ENCODE results near the gene JUP.

The JUP gene

DNA sequence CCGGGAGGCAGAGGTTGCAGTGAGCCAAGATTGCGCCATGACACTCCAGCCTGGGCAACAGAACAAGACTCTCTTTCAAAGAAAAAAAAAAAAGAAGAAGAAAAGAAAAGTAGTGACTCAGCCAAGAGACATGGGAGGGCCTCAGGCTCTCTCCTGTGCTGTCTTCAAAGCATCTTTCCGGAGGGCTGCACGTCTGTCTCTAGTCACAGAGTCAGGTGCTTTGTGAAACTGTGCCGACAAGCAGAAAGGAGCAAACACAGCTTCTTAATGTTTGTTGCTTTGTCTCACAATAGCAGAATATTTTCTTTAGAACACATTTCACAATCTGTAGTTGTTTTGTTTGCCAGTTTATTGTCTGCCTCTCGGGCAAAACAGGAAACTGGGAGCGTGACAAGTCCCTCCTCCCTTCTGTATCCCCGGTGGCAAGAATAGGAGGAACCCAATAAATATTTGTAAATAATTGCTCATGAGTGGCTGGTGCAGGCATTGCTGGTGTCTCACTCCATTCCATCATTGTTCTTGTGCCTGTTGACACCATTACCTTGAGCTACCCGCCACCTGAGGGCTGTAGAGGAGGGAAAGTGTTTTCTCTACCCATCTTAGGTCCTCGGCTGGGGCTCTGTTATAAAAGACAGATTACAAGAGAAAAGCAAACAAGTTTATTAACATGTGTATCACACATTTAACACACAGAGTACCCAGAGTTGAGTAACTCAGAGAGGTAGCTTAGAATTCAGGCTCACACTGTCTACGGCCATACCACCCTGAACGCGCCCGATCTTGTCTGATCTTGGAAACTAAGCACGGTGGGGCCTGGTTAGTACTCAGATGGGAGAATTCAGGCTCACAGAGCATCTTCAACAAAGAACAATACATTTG is 68.9 kb downstream of the JUP start:
- no peak for FAIRE-seq

DNA sequence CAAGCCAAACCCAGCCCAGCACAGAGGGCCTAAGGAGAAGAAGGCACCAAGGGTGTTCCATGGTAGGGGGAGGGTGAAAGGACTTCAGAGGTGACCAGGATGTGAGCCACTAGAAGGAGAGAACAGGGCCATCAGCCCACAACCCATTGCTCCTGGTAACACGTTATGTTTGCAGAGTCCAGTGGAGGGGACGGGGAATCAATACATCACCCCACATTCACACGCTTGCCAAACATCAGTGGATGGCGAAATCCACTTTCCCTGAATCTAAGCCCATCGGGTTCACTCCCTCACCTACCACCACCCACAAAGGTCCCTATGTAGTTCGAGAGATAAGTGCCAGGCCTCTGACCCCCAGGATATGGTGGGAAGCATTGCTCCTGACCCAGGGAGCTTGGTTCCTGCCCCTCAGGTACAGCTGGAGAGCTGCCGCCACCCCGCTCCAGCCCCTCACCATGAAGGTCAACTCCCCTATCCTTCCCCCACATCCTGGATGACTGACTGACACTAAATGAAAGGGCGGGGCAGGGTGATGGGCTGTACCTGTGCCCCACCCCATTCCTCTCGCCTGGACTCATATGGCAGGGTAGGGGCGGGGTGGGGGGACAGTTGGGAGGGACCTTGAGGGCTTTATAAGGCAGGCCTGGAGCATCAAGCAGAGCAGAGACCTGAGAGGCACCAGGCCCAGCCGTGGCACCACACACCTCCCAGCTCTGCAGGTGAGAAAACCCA is 74.7 kb downstream of the JUP start, which contains the start of gene GAST:
Gene GAST (plus strand): TSS at position 663 of the 732 bp plus-strand sequence. CDS start 3,106 bp downstream, outside the sequence.
- no peak for FAIRE-seq

DNA sequence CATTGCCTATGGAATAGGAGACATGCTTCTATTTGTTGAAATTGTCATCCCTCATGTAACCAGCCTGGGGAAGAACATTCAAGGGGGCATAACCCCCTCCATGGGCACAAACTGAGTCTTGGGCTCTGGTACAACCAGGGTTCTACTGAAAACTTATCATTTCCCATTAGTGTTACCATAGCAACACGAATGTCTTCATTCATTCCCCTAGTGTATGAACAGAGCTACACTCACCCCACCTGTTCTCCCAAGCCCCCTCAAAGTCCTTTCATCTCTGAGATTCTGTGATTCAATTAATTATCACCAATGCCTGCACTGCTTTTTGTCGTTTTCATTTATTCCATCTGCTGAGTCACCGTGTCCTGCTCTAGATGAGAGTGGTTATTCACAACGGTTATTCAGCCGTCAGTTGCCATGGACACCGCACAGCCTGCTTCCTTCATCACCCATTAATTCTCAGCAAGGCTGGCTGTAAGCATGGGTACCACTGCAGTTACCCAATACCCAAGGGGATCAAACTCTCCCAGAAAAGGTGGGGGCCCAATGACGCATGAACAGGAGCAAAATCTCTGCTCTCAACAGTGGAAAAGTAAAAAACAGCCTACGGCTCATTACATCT is 75.9 kb downstream of the JUP start:
- FAIRE-seq: no peak

DNA sequence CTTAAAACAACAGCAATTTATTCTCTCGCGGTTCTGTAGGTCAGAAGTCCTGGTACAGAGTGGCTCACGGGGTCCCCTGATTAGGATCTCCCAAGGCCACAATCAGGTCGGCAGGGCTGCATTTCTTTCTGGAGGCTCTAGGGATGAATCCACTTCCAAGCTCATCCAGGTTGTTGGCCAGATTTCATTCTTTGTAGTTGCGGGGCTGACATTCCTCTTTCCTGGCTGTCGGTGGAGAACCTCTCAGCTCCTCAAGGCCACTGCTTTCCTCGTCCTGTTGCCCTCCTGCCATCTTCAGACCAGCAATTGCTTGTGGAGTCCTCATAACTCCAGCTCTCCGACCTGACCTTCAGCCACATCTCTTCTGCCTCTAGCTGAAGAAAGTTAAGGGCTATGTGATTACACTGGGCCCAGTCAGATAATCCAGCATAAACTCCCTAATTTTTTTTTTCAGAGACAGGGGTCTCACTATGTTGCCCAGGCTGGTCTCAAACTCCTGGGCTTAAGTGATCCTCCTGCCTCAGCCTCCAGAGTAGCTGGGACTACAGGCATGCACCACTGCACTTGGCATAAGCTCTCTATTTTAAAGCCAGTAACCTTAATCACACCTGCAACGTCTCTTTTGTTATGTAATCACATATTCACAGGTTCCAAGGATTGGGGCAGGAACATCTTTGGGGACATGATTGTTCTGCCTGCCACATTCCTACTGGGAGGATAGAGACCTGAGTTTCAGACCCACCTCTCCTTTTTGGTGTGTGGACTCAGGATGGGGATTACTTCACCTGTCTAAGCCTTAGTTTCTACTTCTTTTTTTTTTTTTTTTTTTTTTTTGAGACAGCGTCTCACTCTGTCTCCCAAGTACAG is 78.5 kb downstream of the JUP start:
- no peak for FAIRE-seq

DNA sequence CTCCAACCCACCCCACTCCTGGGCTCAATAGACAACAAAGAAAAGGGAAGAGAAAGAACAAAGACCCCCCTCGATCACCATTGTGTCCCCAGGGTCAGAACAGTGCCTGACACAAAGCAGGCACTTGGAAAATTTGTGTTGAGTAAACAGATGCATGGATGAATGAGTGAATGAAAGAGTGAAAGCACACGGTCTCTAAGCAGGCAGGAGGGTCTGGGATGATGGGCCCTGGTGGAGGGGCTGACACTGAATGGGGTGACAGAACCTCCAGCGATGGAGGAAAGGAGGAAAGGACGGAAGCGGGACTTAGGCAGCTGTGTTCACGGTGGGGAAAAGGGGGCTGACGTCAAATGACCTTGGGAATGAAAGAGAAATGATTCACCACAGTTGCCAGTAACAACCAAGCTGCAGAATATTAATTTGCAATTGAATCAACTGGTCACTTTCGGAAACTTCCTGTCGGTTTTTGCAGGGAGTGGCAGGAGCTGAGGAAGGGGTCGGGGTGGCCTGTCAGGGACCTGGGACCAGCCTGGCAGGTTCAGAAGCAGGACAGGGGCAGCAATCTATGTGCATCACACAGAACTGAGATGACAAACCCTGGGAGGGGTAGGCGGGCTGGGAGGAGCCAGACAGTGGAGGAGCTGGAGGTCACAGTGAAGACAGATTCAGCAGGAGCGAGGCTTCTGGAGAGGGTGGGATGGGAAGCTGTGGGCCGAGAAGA is 81.1 kb downstream of the JUP start:
- no peak for FAIRE-seq
